Measurements from ENCODE around the gene MTSS2.

- TF ChIP-seq CTCF (IDR thresholded peaks at IDR 0.05; ENCODE audit: poor library complexity, severe bottlenecking) (no peak), EP300 (conservative IDR thresholded peaks at IDR 0.05; ENCODE audit: poor library complexity, severe bottlenecking) (no peak), POLR2AphosphoS5 (IDR thresholded peaks at IDR 0.05) (no peak), TAF1 (IDR thresholded peaks at IDR 0.05; ENCODE audit: low read depth) (no peak), REST (IDR thresholded peaks at IDR 0.05; ENCODE audit: borderline replicate concordance) (no peak), MXI1 (conservative IDR thresholded peaks at IDR 0.05; ENCODE audit: poor library complexity, severe bottlenecking) (no peak)
Observed at GRCh38 chr16:70711211-70712031, 25.6 kb upstream of the MTSS2 start.
